WTC11 (cell line): ENCODE measurements around the gene BMP8A.

ENCODE experiments used
- CREM ChIP-seq: sonication (generic); formaldehyde crosslinking; IDR thresholded peaks from 2 replicates; pipeline ENCODE4 v1.8.1; 2022; ENCODE audit warnings: mild to moderate bottlenecking, missing genetic modification reagents, moderate library complexity
- NFE2L1 ChIP-seq: sonication (generic); formaldehyde crosslinking; IDR thresholded peaks from 2 replicates; pipeline ENCODE4 v1.8.1; 2023; ENCODE audit warnings: missing genetic modification reagents
- NR3C1 ChIP-seq: sonication (generic); formaldehyde crosslinking; conservative IDR thresholded peaks from 2 replicates; pipeline ENCODE4 v1.8.1; 2023; ENCODE audit warnings: low read depth, mild to moderate bottlenecking, missing genetic modification reagents
- SMAD4 ChIP-seq: sonication (generic); formaldehyde crosslinking; IDR thresholded peaks from 2 replicates; pipeline ENCODE4 v1.8.0; 2022; ENCODE audit warnings: mild to moderate bottlenecking, missing genetic modification reagents
- TF ChIP-seq, protein P1 (sequence below): sonication (generic); formaldehyde crosslinking; IDR thresholded peaks from 2 replicates; pipeline ENCODE4 v1.8.0; 2023; ENCODE audit warnings: missing genetic modification reagents
- TF ChIP-seq, protein P2 (sequence below): fragments of 200-600 bp; IDR thresholded peaks from 2 replicates; pipeline ENCODE4 v1.8.0; 2022; ENCODE audit warnings: antibody characterized with exemption
- TF ChIP-seq, protein P3 (sequence below): sonication (generic); formaldehyde crosslinking; IDR thresholded peaks from 2 replicates; pipeline ENCODE4 v1.8.1; 2023; ENCODE audit warnings: mild to moderate bottlenecking, missing genetic modification reagents, moderate library complexity

DNA sequence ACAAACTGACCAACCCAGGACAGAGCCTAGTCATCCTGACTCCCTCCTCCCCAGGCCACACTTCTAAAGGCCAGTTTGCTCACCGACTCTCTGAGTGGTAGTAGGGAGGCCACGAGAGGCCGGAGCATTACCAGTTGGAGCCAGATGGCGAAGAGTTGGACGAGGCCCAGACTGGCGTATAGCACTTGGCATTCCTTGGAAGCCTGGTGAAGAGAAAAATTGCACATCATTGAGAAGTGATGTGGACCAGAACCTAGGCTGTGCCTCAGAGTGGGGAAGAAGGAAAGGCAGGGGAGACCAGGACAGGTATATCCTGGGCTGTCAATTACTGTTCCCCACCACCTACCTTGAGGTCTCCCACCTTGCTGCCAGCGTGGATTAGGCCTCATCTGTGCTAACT is 72.9 kb downstream of the BMP8A start:
- TF ChIP-seq CREM, result no peak
- TF ChIP-seq NR3C1 (CRISPR knock-in tag), result no peak
- TF ChIP-seq, protein P1, sequence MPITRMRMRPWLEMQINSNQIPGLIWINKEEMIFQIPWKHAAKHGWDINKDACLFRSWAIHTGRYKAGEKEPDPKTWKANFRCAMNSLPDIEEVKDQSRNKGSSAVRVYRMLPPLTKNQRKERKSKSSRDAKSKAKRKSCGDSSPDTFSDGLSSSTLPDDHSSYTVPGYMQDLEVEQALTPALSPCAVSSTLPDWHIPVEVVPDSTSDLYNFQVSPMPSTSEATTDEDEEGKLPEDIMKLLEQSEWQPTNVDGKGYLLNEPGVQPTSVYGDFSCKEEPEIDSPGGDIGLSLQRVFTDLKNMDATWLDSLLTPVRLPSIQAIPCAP (CRISPR knock-in tag), result no peak
- no peak for TF ChIP-seq SMAD4 (CRISPR knock-in tag)
- TF ChIP-seq NFE2L1 (CRISPR knock-in tag), result no peak
- TF ChIP-seq, protein P2, sequence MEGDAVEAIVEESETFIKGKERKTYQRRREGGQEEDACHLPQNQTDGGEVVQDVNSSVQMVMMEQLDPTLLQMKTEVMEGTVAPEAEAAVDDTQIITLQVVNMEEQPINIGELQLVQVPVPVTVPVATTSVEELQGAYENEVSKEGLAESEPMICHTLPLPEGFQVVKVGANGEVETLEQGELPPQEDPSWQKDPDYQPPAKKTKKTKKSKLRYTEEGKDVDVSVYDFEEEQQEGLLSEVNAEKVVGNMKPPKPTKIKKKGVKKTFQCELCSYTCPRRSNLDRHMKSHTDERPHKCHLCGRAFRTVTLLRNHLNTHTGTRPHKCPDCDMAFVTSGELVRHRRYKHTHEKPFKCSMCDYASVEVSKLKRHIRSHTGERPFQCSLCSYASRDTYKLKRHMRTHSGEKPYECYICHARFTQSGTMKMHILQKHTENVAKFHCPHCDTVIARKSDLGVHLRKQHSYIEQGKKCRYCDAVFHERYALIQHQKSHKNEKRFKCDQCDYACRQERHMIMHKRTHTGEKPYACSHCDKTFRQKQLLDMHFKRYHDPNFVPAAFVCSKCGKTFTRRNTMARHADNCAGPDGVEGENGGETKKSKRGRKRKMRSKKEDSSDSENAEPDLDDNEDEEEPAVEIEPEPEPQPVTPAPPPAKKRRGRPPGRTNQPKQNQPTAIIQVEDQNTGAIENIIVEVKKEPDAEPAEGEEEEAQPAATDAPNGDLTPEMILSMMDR, result no peak
- TF ChIP-seq, protein P3, sequence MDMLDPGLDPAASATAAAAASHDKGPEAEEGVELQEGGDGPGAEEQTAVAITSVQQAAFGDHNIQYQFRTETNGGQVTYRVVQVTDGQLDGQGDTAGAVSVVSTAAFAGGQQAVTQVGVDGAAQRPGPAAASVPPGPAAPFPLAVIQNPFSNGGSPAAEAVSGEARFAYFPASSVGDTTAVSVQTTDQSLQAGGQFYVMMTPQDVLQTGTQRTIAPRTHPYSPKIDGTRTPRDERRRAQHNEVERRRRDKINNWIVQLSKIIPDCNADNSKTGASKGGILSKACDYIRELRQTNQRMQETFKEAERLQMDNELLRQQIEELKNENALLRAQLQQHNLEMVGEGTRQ (CRISPR knock-in tag), result no peak
